ACHN (cell line): ENCODE data around the gene ARVCF.
A peak's percentile ranks its signal among the peaks of the same experiment; 100 is the strongest.

Experiments used
- DNase-seq: peaks from one replicate; pipeline ENCODE4 v3.0.0-alpha.2; 2015
- in situ Hi-C: cut with HindIII; loops from 2 replicates; pipeline ENCODE4 v1.10.0; 2017; ENCODE audit warnings: low sequenced_read_pairs, low pct_ligation_motif_present, low pct_unique_long_range_greater_than_20kb

The ARVCF gene

DNA sequence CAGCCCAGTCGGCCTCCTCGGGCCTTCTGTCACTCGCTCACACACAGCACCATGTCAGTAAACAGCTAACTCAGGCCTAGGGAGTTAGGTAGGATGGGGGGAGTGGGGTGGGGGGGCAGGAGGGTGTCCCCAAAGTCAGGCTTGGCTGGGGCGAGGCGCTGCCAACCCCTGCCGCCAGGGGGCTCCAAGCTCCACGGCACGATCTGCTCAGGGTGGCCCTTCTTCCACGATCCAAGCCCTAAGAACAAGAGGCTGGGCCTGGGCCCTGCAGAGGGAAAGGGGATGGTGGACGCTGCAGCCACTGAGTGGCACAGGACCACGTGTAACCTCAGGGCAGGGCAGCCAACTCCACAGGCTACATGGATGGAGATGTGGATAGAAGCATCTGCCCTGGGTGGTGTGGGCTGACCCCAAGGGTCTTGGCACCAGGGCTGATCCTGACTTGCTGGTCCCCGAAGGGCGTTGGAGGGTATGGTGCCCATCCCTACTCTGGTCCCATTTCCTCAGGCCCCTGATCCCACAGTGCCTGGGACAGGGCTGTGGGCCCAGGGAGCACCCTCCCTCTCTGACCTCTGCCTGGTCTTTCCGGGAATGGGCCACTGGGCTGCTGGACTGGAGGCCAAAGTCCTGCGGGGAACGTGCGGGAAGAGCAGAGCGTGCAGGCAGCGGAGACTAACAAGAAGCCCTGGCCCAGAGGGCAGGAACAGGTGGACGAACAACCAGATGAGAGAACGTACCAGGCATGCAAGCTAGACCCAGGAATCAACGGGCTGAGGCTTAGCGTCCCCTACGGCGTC, 45.9 kb downstream of the ARVCF start:
- DNase-seq = peak; percentile 52
- in situ Hi-C loops = no loop called here

DNA sequence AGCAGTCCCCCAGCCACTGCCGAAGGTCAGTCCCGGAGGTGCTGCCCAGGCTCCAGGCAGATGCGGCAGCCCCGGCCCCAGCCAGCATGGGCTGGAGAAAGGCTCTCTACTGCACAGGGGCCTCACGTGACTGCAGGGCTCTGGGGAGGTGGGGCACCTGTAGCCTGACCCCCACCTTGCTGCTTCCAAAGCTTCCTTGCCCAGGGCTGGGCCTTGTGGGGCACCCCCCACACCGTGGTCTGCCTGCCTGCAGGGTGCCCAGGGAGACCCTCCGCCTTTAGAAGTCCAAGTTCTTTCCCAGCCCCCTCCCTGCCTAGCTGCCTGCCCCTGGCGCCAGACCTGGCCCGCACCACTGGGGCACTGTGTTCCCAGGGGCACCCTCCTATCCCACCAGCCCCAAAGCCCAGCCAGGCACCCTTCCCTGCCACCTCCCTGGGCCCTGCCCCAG, 46.6 kb downstream of the ARVCF start:
- in situ Hi-C loops = no loop called here
- DNase-seq = no peak

DNA sequence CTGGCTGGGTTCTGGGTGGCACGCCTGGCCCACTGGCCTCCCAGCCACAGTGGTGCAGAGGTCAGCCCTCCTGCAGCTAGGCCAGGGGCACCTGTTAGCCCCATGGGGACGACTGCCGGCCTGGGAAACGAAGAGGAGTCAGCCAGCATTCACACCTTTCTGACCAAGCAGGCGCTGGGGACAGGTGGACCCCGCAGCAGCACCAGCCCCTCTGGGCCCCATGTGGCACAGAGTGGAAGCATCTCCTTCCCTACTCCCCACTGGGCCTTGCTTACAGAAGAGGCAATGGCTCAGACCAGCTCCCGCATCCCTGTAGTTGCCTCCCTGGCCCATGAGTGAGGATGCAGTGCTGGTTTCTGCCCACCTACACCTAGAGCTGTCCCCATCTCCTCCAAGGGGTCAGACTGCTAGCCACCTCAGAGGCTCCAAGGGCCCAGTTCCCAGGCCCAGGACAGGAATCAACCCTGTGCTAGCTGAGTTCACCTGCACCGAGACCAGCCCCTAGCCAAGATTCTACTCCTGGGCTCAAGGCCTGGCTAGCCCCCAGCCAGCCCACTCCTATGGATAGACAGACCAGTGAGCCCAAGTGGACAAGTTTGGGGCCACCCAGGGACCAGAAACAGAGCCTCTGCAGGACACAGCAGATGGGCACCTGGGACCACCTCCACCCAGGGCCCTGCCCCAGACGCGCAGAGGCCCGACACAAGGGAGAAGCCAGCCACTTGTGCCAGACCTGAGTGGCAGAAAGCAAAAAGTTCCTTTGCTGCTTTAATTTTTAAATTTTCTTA, 47.3 kb downstream of the ARVCF start:
- in situ Hi-C loops = no loop called here
- DNase-seq = no peak

DNA sequence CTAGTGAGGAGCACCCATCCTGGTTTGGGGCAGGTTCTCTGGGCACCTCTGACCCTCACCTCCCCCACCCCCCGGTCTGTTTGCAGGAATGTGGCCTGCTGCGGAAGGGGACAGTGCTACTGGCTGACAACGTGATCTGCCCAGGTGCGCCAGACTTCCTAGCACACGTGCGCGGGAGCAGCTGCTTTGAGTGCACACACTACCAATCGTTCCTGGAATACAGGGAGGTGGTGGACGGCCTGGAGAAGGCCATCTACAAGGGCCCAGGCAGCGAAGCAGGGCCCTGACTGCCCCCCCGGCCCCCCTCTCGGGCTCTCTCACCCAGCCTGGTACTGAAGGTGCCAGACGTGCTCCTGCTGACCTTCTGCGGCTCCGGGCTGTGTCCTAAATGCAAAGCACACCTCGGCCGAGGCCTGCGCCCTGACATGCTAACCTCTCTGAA, 48.2 kb downstream of the ARVCF start:
- DNase-seq = no peak
- in situ Hi-C loops = no loop called here

DNA sequence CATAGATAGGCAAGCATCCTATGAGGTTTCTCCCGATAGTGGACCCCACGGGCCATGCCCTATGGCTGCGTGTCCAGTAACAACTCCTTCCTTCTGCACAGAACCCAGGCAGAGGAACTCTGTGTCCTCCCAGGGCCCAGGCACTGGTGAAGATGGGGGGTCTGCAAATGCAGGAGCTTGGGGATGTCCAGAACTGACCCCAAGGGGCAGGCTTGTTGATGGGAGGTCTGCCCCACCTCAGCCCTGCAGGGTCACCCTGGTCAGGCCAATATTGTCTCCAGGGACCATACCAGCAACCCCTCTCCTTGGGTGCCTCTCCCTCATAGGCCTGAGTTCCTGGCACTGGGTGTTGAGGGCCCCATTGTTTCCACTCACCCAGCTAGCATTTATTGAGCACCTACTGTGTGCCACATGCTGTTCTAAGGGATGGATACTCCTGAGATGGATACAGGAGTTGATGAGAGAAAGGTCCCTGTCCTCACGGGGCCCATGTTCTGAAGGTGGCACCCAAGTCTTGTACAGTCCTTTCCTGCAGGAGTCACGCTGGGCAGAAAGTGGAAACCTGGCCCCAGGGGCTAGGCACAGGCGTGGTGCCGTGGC, 48.7 kb downstream of the ARVCF start:
- in situ Hi-C loops = no loop called here

DNA sequence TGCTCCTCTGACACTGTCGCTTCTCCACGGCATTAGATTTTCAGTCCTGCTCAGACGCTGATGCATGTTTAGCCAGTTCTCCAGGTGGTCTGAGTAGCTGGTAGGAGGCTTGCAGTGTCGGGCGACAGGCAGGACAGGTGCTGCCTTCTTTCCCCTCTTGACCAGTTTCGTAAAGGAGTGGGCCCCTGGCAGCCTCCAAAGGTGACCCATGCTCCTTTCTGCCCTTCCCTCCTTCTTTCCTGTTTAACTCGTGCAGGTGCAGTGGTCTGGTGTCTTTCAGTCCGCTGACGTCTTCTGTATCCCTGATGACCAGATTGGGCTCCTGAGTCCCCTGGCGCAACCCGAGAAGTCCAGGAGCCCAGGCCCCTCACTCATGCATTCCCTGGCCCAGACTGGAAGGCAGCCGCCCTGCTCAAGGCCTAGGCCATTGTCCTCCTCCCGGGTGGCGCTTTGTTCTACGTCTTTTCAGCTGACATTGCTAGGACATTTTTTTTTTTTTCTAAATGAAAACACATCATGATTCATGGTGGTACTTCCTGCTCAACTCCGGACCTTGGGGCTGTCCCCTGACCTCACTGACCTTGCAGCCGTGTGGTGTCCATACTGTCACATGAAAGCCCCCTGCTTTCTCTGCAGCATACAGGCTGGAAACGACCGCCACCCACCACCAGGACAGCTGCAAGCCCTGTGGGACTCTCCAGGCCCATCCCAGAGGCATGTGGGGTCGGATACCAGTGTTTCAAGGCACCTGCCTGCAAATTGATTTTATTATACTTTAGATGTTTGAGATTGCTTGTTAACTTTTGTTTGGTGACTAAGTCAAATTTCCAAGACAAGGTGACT, 49.5 kb downstream of the ARVCF start:
- DNase-seq = no peak
- in situ Hi-C loops = no loop called here

More for the DNA sequence above, 48.7 kb downstream of the ARVCF start:
- no peak for DNase-seq

DNA sequence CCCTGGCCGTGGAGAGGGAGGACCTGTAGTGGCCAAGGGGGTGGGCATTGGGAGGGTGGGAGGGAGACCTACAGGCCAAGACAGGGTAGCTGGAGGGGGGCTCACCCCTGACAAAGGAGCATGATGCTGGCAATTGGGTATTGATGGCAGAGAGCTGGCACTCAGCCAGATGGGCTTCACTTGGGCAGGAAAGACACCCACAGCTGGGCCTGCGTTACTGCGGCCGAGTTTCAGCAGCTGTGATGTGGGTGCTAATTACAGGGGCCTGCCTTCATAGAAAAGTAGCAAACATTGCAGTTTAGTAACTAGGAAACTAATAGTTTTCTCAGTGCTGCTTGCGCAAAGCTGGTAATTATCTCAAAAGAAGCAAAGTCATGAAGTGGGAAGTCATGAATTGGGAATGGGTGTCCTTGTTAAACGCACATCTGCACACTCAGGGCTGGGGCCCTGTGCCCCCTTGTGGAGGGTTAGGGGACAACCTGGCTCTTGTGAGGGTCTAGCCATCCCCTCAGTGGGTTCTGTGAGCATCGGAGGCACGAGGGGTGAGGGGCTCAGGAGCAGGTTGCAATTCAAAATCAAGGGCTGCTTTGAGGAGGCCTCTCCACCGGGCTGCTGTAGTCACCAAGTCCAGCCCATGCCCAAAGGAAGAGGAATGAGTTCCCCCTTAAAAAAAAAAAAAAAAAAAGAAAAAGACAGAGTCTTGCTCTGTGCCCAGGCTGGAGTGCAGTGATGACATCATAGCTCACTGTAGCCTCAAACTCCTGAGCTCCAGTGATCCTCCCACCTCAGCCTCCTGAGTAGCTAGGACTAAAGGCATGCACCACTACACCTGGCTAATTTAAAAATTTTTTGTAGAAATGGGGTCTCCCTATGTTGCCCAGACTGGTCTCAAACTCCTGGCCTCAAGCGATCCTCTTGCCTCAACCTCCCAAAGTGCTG, 50.6 kb downstream of the ARVCF start:
- DNase-seq = no peak
- in situ Hi-C loops = no loop called here

DNA sequence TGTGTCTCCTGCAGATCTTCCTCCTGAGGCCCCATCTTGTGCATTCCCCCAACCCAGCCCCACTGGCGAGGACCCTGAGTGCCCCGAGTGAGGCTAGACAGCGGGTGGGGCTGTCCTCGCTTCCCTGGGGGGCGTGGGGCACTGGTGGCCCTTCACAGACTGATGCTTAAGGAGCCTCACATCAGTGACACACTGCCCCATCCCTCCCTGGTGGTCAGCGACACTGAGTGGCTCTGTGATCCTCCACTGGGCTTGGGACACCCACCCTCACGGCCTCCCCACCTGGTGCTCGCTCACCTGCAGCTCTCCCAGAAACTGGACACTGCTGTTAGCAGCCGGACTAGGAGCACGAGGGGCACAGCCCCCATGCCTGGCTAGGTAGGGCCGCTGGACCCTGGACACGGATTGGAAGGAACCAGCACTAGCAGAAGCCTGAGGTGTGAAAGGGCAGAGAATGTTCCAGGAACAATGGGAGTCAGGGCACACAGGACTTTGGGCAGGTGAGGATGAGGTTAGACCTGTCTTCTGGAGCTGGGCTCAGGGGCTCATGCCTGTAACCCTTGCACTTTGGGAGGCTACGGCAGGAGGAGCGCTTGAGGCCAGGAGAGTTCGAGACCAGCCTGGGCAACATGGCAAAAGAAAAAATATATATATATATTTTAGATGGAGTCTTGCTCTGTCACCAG, 51.8 kb downstream of the ARVCF start:
- in situ Hi-C loops = no loop called here
- no peak for DNase-seq

DNA sequence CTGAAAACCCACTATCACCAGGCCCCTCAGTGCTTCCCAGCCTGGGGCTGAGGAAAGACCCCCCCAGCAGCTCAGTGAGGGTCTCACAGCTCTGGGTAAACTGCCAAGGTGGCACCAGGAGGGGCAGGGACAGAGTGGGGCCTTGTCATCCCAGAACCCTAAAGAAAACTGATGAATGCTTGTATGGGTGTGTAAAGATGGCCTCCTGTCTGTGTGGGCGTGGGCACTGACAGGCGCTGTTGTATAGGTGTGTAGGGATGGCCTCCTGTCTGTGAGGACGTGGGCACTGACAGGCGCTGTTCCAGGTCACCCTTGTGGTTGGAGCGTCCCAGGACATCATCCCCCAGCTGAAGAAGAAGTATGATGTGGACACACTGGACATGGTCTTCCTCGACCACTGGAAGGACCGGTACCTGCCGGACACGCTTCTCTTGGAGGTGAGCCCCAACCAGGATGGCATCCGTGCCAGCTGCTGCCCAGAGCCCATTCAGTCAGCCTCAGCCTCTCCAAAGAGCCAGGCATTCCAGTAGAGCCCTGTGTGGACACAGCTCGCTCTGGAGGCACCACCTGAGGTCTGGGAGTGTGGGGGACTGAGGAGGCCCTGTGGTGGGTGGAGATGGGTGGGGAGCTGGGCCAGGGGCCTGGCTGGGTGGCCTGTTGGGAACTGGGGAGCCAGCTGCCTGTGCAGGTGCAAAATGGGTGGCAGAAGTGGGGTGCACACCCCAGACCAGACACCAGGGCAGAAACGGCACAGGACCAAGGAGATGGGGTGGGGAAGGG, 52.6 kb downstream of the ARVCF start:
- in situ Hi-C loops = no loop called here
- DNase-seq = no peak

DNA sequence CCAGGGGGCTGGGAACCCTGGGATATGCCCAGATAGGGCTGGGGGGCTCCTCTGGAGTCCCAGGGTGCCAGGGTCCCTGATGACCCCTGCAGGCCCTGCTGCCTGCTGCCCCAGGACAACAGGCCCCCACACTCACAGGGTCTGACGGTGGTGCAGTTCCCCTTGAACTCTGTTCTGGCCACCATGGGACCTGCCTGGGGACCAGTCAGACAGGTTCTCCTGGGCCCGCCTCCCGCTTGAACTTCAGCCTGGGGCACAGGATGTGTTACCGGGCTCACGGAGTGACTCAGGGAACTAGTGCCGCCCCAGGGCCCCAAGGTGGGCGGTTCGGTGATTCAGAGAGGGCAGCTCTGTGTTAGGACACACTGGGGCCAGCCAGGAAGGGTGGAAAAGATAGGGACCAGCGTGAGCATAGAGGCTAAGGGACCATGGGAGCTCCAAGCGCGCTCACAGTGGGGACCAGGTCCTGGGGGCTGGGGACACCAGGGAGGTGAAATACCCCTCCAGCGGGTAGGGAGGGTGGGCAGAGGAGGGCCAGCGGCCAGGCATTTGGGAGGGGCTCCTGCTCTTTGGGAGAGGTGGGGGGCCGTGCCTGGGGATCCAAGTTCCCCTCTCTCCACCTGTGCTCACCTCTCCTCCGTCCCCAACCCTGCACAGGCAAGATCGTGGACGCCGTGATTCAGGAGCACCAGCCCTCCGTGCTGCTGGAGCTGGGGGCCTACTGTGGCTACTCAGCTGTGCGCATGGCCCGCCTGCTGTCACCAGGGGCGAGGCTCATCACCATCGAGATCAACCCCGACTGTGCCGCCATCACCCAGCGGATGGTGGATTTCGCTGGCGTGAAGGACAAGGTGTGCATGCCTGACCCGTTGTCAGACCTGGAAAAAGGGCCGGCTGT, 53.5 kb downstream of the ARVCF start:
- DNase-seq = no peak
- in situ Hi-C loops = no loop called here

DNA sequence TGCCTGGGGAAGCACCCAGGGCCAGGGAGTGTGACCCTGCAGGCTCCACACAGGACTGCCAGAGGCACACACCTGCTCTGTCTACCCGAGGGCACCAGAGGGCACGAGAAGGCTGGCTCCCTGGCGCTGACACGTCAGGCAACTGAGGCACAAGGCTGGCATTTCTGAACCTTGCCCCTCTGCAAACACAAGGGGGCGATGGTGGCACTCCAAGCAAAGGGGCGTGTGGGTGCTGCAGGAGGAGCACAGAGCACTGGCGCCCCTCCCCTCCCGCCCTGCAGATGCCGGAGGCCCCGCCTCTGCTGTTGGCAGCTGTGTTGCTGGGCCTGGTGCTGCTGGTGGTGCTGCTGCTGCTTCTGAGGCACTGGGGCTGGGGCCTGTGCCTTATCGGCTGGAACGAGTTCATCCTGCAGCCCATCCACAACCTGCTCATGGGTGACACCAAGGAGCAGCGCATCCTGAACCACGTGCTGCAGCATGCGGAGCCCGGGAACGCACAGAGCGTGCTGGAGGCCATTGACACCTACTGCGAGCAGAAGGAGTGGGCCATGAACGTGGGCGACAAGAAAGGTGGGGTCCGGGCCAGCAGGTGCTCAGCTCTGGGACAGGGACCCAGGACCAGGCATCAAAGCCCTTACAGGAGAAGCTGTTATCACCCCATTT, 54.2 kb downstream of the ARVCF start:
- DNase-seq = peak; percentile 80
- in situ Hi-C loops = no loop called here

DNA sequence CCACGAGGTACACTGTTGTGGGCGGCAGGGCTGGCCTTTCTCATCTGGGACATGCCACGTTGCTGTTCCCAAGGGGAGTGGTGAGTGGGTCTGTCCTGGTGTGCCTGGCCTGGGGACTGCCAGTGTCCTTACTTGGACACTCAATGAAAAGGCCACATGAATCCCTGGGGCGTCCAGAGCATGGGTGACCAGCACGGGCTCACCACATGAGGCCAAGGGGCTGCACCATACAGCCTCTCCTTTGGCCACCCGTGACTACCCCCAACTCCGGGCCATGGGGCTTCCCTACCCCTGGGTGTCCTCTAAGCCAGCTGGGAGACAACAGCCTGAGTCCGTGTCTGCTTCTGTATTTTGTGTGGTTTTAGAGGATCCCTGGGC, 54.8 kb downstream of the ARVCF start:
- DNase-seq = no peak
- in situ Hi-C loops = no loop called here

DNA sequence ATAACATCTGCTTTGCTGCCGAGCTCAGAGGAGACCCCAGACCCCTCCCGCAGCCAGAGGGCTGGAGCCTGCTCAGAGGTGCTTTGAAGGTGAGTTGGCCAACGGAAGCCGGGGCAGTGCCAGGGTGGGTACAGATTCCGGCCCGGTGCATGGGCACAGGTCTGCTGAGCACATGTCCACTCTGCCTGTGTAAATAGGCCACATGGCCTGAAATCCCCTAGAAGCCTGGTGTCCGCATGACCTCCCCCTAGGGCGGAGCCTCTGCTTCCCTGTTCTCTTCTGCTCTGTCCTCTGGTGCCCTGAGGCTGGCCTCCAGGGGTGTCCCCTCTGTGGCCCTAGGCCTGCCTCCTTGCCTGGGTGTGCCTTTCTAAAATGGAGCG, 55.4 kb downstream of the ARVCF start:
- in situ Hi-C loops = no loop called here
- no peak for DNase-seq

DNA sequence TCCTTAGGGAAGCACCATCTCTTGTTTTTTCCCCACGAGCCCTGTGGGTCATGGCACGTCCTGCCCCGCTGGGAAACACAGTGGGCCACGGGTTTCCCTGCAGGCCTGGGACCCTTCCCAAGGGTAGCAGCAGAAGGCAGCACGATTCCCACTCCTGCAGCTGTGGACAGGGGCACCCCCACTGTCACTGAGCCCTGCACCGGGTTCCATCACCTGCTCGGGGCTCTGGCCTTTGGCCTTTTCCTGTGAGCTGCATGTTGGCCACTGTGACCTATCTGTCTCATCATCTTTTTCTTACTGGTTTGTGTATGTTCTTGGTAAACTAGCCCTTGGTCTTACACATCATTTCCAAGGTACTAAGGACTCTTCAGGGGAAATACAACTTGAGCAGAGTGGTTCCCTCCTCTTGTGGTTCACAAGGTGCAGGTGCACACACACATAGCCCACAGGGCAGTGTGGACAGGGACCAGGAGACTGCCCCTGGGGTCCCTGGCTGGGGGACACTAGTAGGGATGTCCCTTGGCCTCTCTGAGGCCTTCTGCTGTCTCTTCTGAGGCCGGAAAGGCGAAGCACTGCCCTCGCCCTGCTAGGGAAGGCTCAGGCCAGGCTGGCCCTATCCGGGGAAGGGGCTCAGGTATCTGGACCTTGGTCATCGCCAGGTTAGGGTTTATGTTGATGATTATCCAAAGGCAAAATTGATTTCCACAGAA, 56.0 kb downstream of the ARVCF start:
- no peak for DNase-seq
- in situ Hi-C loops = no loop called here
